Liver (tissue), 9 donors: Measurements from ENCODE around the gene UGT1A6. TPM values are rescaled to one million over a fixed set of nuclear protein-coding genes. Genes with fewer than 3 reads are reported as not detected.

Source experiments
- DNase-seq: peaks from one replicate; pipeline ENCODE4 v3.0.0-alpha.2; 2017; ENCODE audit warnings: low spot score
- H3K27ac ChIP-seq, 2 donors: one replicate each; pipeline ENCODE4 v1.7.0; 2013; ENCODE audit warnings: inconsistent platforms in 2 of 2, low read length in 2 of 2, control low read depth in 1 of 2, low read depth in 1 of 2, mild to moderate bottlenecking in 1 of 2
- H3K27me3 ChIP-seq, 4 donors: one replicate each; pipeline versions ENCODE4 v1.6.1 to v1.7.0; 2013; ENCODE audit warnings: low read length in 3 of 4, inconsistent platforms in 1 of 4, mild to moderate bottlenecking in 1 of 4, moderate library complexity in 1 of 4; ENCODE audit not compliant: control insufficient read depth in 4 of 4, insufficient read depth in 4 of 4
- H3K36me3 ChIP-seq, 4 donors: one replicate each; pipeline versions ENCODE4 v1.6.1 to v1.7.0; 2013; ENCODE audit warnings: low read length in 3 of 4, mild to moderate bottlenecking in 3 of 4, low read depth in 1 of 4, moderate library complexity in 1 of 4; ENCODE audit not compliant: control insufficient read depth in 4 of 4, insufficient read depth in 3 of 4
- H3K4me1 ChIP-seq, 4 donors: one replicate each; pipeline versions ENCODE4 v1.6.1 to v1.7.0; 2013; ENCODE audit warnings: low read length in 3 of 4, mild to moderate bottlenecking in 3 of 4, moderate library complexity in 1 of 4; ENCODE audit not compliant: control insufficient read depth in 4 of 4, insufficient read depth in 4 of 4
- H3K4me3 ChIP-seq, 3 donors: one replicate each; pipeline versions ENCODE4 v1.6.1 to v1.7.0; 2013; ENCODE audit warnings: low read length in 3 of 3, control low read depth in 1 of 3, low read depth in 1 of 3, mild to moderate bottlenecking in 1 of 3
- H3K9ac ChIP-seq, 2 donors: one replicate each; pipeline ENCODE4 v1.7.0; 2013; ENCODE audit warnings: low read length in 2 of 2, mild to moderate bottlenecking in 2 of 2, moderate library complexity in 2 of 2, control low read depth in 1 of 2, low read depth in 1 of 2
- H3K9me3 ChIP-seq, 4 donors: one replicate each; pipeline versions ENCODE4 v1.6.1 to v1.7.0; 2013; ENCODE audit warnings: low read length in 3 of 4; ENCODE audit not compliant: control insufficient read depth in 4 of 4
- ATF3 ChIP-seq: IDR thresholded peaks from 2 replicates; pipeline ENCODE4 v1.6.1; 2016; ENCODE audit warnings: antibody characterized with exemption
- CTCF ChIP-seq: fragments of 150-350 bp; IDR thresholded peaks from 2 replicates; pipeline ENCODE4 v1.5.1; 2017; ENCODE audit warnings: improper control_type of control experiment, low read depth, low read length; ENCODE audit not compliant: missing input control
- EGR1 ChIP-seq, 2 donors: IDR thresholded peaks; 2 replicates each; pipeline ENCODE4 v1.6.1; 2016 to 2018; ENCODE audit warnings: antibody characterized with exemption in 2 of 2, low read depth in 2 of 2
- FOXA1 ChIP-seq: IDR thresholded peaks from 2 replicates; pipeline ENCODE4 v1.6.1; 2016; ENCODE audit warnings: antibody characterized with exemption
- FOXA2 ChIP-seq: IDR thresholded peaks from 2 replicates; pipeline ENCODE4 v1.6.1; 2016; ENCODE audit warnings: antibody characterized with exemption
- GABPA ChIP-seq, 2 donors: IDR thresholded peaks in 1 of 2; conservative IDR thresholded peaks in 1 of 2; 2 replicates each; pipeline ENCODE4 v1.6.1; 2016; ENCODE audit warnings: antibody characterized with exemption in 2 of 2, mild to moderate bottlenecking in 1 of 2, moderate library complexity in 1 of 2
- HNF4A ChIP-seq, 2 donors: conservative IDR thresholded peaks; 2 replicates each; pipeline ENCODE4 v1.6.1; 2016; ENCODE audit warnings: antibody characterized with exemption in 2 of 2, mild to moderate bottlenecking in 2 of 2
- HNF4G ChIP-seq: IDR thresholded peaks from 2 replicates; pipeline ENCODE4 v1.6.1; 2016; ENCODE audit warnings: antibody characterized with exemption
- JUND ChIP-seq, 2 donors: IDR thresholded peaks; 2 replicates each; pipeline ENCODE4 v1.6.1; 2016; ENCODE audit warnings: antibody characterized with exemption in 2 of 2
- MAX ChIP-seq: IDR thresholded peaks from 2 replicates; pipeline ENCODE4 v1.6.1; 2016; ENCODE audit warnings: antibody characterized with exemption
- NR2F2 ChIP-seq: IDR thresholded peaks from 2 replicates; pipeline ENCODE4 v1.6.1; 2016; ENCODE audit warnings: antibody characterized with exemption
- RAD21 ChIP-seq, 2 donors: IDR thresholded peaks; 2 replicates each; pipeline ENCODE4 v1.6.1; 2016; ENCODE audit warnings: antibody characterized with exemption in 2 of 2, mild to moderate bottlenecking in 2 of 2
- REST ChIP-seq: IDR thresholded peaks from 2 replicates; pipeline ENCODE4 v1.6.1; 2016; ENCODE audit warnings: antibody characterized with exemption, mild to moderate bottlenecking
- RXRA ChIP-seq, 2 donors: IDR thresholded peaks; 2 replicates each; pipeline ENCODE4 v1.6.1; 2017 to 2018; ENCODE audit warnings: antibody characterized with exemption in 2 of 2, mild to moderate bottlenecking in 1 of 2
- SP1 ChIP-seq: IDR thresholded peaks from 2 replicates; pipeline ENCODE4 v1.6.1; 2018; ENCODE audit warnings: antibody characterized with exemption, mild to moderate bottlenecking
- TAF1 ChIP-seq: conservative IDR thresholded peaks from 2 replicates; pipeline ENCODE4 v1.6.1; 2016; ENCODE audit warnings: antibody characterized with exemption, mild to moderate bottlenecking
- YY1 ChIP-seq: IDR thresholded peaks from 2 replicates; pipeline ENCODE4 v1.6.1; 2016; ENCODE audit warnings: antibody characterized with exemption, mild to moderate bottlenecking
- ZBTB33 ChIP-seq: IDR thresholded peaks from 2 replicates; pipeline ENCODE4 v1.6.1; 2016; ENCODE audit warnings: antibody characterized with exemption
- WGBS: extraction: QIAGEN DNeasy Blood & Tissue Kit; methylation state at CpG from one replicate; pipeline ENCODE4 v1.1.7; 2013; 5-methylcytosine and 5-hydroxymethylcytosine counted together
- polyA plus RNA-seq, 2 donors: library from polyadenylated mRNA; stranded (reverse) in 1 of 2; unstranded in 1 of 2; fragments of 200-250 nt in 1 of 2; fragments of >200 nt in 1 of 2; fragmentation: Nextera tagmentation in 1 of 2; extraction: Ambion mirVana in 1 of 2; gene quantifications; one replicate each; pipeline versions ENCODE4 v1.2.1 to v1.2.3, GENCODE V29; 2013 to 2015
- total RNA-seq, 2 donors: library from RNA; depleted of rRNA; stranded (reverse); fragments of >200 nt; gene quantifications; one replicate each; pipeline ENCODE4 v1.2.3, GENCODE V29; 2014
- donor health status: healthy.
- donor health status: healthy.
- donor health status: healthy.
- donor health status: healthy.
- donor health status: healthy.

Gene UGT1A6
- total and polyA plus RNA-seq, 4 donors = 33.4 to 103 (median 46.5) TPM; not detected in 1

GRCh38 chr2:233795735-233796171 lies 103.1 kb downstream of the UGT1A6 start:
- H3K9ac ChIP-seq = no peak overlapping the region
- no peak overlapping the region for H3K27ac ChIP-seq
- WGBS = 95% methylated on average over 13 of the region's 13 CpGs
- no peaks in the 10 kb centered on the region for H3K27me3 ChIP-seq
- H3K36me3 ChIP-seq = no peaks in the 10 kb centered on the region
- no peaks in the 10 kb centered on the region for H3K9me3 ChIP-seq
- DNase-seq = no peak
- TF ChIP-seq JUND (IDR thresholded peaks at IDR 0.05) (no peak), RAD21 (IDR thresholded peaks at IDR 0.05) (no peak), GABPA (IDR thresholded peaks at IDR 0.05 in 1 of 2, conservative IDR thresholded peaks at IDR 0.05 in 1 of 2) (no peak), FOXA2 (no peak), FOXA1 (no peak), TAF1 (no peak), RXRA (IDR thresholded peaks at IDR 0.05) (no peak), HNF4A (conservative IDR thresholded peaks at IDR 0.05) (no peak), MAX (no peak), NR2F2 (no peak), YY1 (no peak)
- no peaks in the 10 kb centered on the region for H3K4me1 ChIP-seq
- no peak overlapping the region for H3K4me3 ChIP-seq

GRCh38 chr2:233796254-233796653 lies 103.6 kb downstream of the UGT1A6 start:
- H3K27me3 ChIP-seq = no peaks in the 10 kb centered on the region
- no peaks in the 10 kb centered on the region for H3K36me3 ChIP-seq
- no peak overlapping the region for H3K27ac ChIP-seq
- WGBS = 93% methylated on average over 9 of the region's 9 CpGs
- H3K4me1 ChIP-seq = no peaks in the 10 kb centered on the region
- TF ChIP-seq CTCF = no peak
- TF ChIP-seq RAD21 (IDR thresholded peaks at IDR 0.05) = no peak
- TF ChIP-seq JUND (IDR thresholded peaks at IDR 0.05) = no peak
- no peak for TF ChIP-seq FOXA1
- no peak for TF ChIP-seq RXRA (IDR thresholded peaks at IDR 0.05)
- no peak for TF ChIP-seq MAX
- no peak for TF ChIP-seq ZBTB33
- no peak for TF ChIP-seq HNF4A (conservative IDR thresholded peaks at IDR 0.05)
- no peak for TF ChIP-seq REST
- no peak for TF ChIP-seq GABPA (IDR thresholded peaks at IDR 0.05 in 1 of 2, conservative IDR thresholded peaks at IDR 0.05 in 1 of 2)
- TF ChIP-seq NR2F2 = no peak
- no peak for TF ChIP-seq YY1
- no peak for TF ChIP-seq ATF3
- no peak for TF ChIP-seq HNF4G
- no peak for TF ChIP-seq EGR1 (IDR thresholded peaks at IDR 0.05; ENCODE audit: low read depth in 2 of 2)
- no peak for TF ChIP-seq SP1
- no peak for TF ChIP-seq TAF1
- no peak overlapping the region for H3K9ac ChIP-seq
- no peak overlapping the region for H3K4me3 ChIP-seq
- H3K9me3 ChIP-seq = no peaks in the 10 kb centered on the region
- DNase-seq = no peak
